Astrocyte (in vitro differentiated cells and primary cell): ENCODE measurements around the gene ACTG1. TPM values are rescaled to one million over a fixed set of nuclear protein-coding genes. Genes with fewer than 3 reads are reported as not detected.

ENCODE experiments used
- DNase-seq: peaks from one replicate; pipeline ENCODE4 v3.0.0-alpha.2; 2010; ENCODE audit warnings: low read depth
- FAIRE-seq: peaks from 2 replicates; lab custom pipeline; 2011; peaks lifted over from hg19 to GRCh38; lab: Jason Lieb, UNC
- H2AFZ ChIP-seq: 2 replicates; pipeline ENCODE4 v1.6.0; 2012; ENCODE audit warnings: low read depth, low read length, inconsistent platforms
- H3K27ac ChIP-seq: 2 replicates; pipeline ENCODE4 v1.5.1; 2011; ENCODE audit warnings: low read depth, low read length, inconsistent platforms
- H3K27me3 ChIP-seq: 2 replicates; pipeline ENCODE4 v1.6.0; 2011; ENCODE audit warnings: low read length, inconsistent platforms; ENCODE audit not compliant: insufficient read depth
- H3K36me3 ChIP-seq: 2 replicates; pipeline ENCODE4 v1.5.1; 2011; ENCODE audit warnings: low read length, inconsistent platforms; ENCODE audit not compliant: insufficient read depth
- H3K4me1 ChIP-seq: 2 replicates; pipeline ENCODE4 v1.5.1; 2011; ENCODE audit warnings: low read length, inconsistent platforms; ENCODE audit not compliant: insufficient read depth
- H3K4me2 ChIP-seq: 2 replicates; pipeline ENCODE4 v1.6.0; 2012; ENCODE audit warnings: low read length, inconsistent platforms
- H3K4me3 ChIP-seq: 2 replicates; pipeline ENCODE4 v1.5.1; 2011; ENCODE audit warnings: low read depth, mild to moderate bottlenecking, low read length, inconsistent platforms; ENCODE audit not compliant: insufficient read depth
- H3K79me2 ChIP-seq: 2 replicates; pipeline ENCODE4 v1.6.0; 2012; ENCODE audit warnings: mild to moderate bottlenecking, low read length, inconsistent platforms; ENCODE audit not compliant: insufficient read depth
- H3K9ac ChIP-seq: 2 replicates; pipeline ENCODE4 v1.6.0; 2012; ENCODE audit warnings: mild to moderate bottlenecking, low read length, inconsistent platforms
- H3K9me3 ChIP-seq: 2 replicates; pipeline ENCODE4 v1.5.1; 2012; ENCODE audit warnings: low read depth, mild to moderate bottlenecking, low read length, inconsistent platforms; ENCODE audit not compliant: insufficient read depth
- H4K20me1 ChIP-seq: 2 replicates; pipeline ENCODE4 v1.6.0; 2012; ENCODE audit warnings: low read length, inconsistent platforms; ENCODE audit not compliant: insufficient read depth
- H3K27ac Mint-ChIP-seq: one replicate; pipeline ENCODE4 v1.8.0; 2021; ENCODE audit warnings: mild to moderate bottlenecking, mixed read lengths; ENCODE audit not compliant: unreplicated experiment
- H3K27me3 Mint-ChIP-seq: one replicate; pipeline ENCODE4 v1.8.0; 2021; ENCODE audit warnings: low read depth, mixed read lengths; ENCODE audit not compliant: unreplicated experiment
- H3K36me3 Mint-ChIP-seq: one replicate; pipeline ENCODE4 v1.8.0; 2021; ENCODE audit warnings: low read depth, mixed read lengths; ENCODE audit not compliant: unreplicated experiment
- H3K4me1 Mint-ChIP-seq: one replicate; pipeline ENCODE4 v1.8.0; 2021; ENCODE audit warnings: low read depth, mixed read lengths; ENCODE audit not compliant: unreplicated experiment
- H3K4me3 Mint-ChIP-seq: one replicate; pipeline ENCODE4 v1.8.0; 2021; ENCODE audit warnings: mild to moderate bottlenecking, moderate library complexity, mixed read lengths; ENCODE audit not compliant: unreplicated experiment
- H3K9me3 Mint-ChIP-seq: one replicate; pipeline ENCODE4 v1.8.0; 2021; ENCODE audit warnings: mild to moderate bottlenecking, mixed read lengths; ENCODE audit not compliant: unreplicated experiment
- EZH2 ChIP-seq: IDR thresholded peaks from 2 replicates; pipeline ENCODE4 v1.6.1; 2012; ENCODE audit warnings: mild to moderate bottlenecking, low read length, inconsistent platforms; ENCODE audit not compliant: insufficient read depth
- total RNA-seq: library from RNA; stranded (reverse); gene quantifications from 2 replicates; pipeline ENCODE4 v1.2.1, GENCODE V29; 2021
- TF ChIP-seq, protein P1 (sequence below): IDR thresholded peaks from 2 replicates; pipeline ENCODE4 v1.5.1; 2011; ENCODE audit warnings: low read depth, mild to moderate bottlenecking, inconsistent platforms, low read length, moderate library complexity; ENCODE audit not compliant: insufficient read depth

The ACTG1 gene
- total RNA-seq, 1 donor from 2014 or later, result 7,369 TPM

- no peak overlapping the region for H3K27ac Mint-ChIP-seq
- peaks cover 3% of the 10 kb centered on the region for H3K36me3 Mint-ChIP-seq
- Histone ChIP-seq H3K9me3 (no peaks in the 10 kb centered on the region), H3K79me2 (no peaks in the 10 kb centered on the region), H3K36me3 (no peaks in the 10 kb centered on the region), H3K27ac (no peak overlapping the region), H3K4me1 (peaks cover 4% of the 10 kb centered on the region), H2AFZ (no peak overlapping the region), H3K27me3 (peaks cover 9% of the 10 kb centered on the region), H3K4me2 (peak overlapping the region; percentile 5), H3K4me3 (no peak overlapping the region), H4K20me1 (peaks cover 16% of the 10 kb centered on the region), H3K9ac (no peak overlapping the region)
- H3K9me3 Mint-ChIP-seq, result no peaks in the 10 kb centered on the region
- DNase-seq (no peak), FAIRE-seq (no peak)
- no peak overlapping the region for H3K4me3 Mint-ChIP-seq
- no peaks in the 10 kb centered on the region for H3K27me3 Mint-ChIP-seq
- no peaks in the 10 kb centered on the region for H3K4me1 Mint-ChIP-seq
- peak; percentile 75 for TF ChIP-seq EZH2
- TF ChIP-seq, protein P1, sequence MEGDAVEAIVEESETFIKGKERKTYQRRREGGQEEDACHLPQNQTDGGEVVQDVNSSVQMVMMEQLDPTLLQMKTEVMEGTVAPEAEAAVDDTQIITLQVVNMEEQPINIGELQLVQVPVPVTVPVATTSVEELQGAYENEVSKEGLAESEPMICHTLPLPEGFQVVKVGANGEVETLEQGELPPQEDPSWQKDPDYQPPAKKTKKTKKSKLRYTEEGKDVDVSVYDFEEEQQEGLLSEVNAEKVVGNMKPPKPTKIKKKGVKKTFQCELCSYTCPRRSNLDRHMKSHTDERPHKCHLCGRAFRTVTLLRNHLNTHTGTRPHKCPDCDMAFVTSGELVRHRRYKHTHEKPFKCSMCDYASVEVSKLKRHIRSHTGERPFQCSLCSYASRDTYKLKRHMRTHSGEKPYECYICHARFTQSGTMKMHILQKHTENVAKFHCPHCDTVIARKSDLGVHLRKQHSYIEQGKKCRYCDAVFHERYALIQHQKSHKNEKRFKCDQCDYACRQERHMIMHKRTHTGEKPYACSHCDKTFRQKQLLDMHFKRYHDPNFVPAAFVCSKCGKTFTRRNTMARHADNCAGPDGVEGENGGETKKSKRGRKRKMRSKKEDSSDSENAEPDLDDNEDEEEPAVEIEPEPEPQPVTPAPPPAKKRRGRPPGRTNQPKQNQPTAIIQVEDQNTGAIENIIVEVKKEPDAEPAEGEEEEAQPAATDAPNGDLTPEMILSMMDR, result no peak
Measured at GRCh38 chr17:81536299-81537290, 24.0 kb upstream of the ACTG1 start.

GRCh38 chr17:81535480-81536298 lies 23.1 kb upstream of the ACTG1 start:
- Mint-ChIP-seq H3K36me3 (peaks cover 3% of the 10 kb centered on the region), H3K9me3 (no peaks in the 10 kb centered on the region), H3K4me1 (no peaks in the 10 kb centered on the region), H3K27me3 (no peaks in the 10 kb centered on the region), H3K4me3 (no peak overlapping the region), H3K27ac (no peak overlapping the region)
- Histone ChIP-seq H4K20me1 (peaks cover 16% of the 10 kb centered on the region), H3K4me3 (no peak overlapping the region), H3K9me3 (no peaks in the 10 kb centered on the region), H3K79me2 (no peaks in the 10 kb centered on the region), H3K27ac (no peak overlapping the region), H3K9ac (no peak overlapping the region), H2AFZ (no peak overlapping the region), H3K27me3 (peaks cover 9% of the 10 kb centered on the region), H3K4me2 (no peak overlapping the region), H3K4me1 (peaks cover 4% of the 10 kb centered on the region), H3K36me3 (no peaks in the 10 kb centered on the region)
- TF ChIP-seq EZH2, result no peak
- TF ChIP-seq, protein P1, result no peak
- FAIRE-seq (no peak), DNase-seq (no peak)
